ENCODE data around the gene ABCC8.

ABCC8 gene

GRCh38 chr11:17384002-17384511 is 92.6 kb downstream of the ABCC8 start:
- peak; percentile 41 for DNase-seq

GRCh38 chr11:17383461-17383860 is 93.2 kb downstream of the ABCC8 start:
- no peak for DNase-seq

- no peak for DNase-seq
These were observed 94.5 kb downstream of the ABCC8 start for GRCh38 chr11:17382046-17382728.

GRCh38 chr11:17381156-17381555 is 95.5 kb downstream of the ABCC8 start:
- DNase-seq: no peak

GRCh38 chr11:17379383-17380180 is 97.1 kb downstream of the ABCC8 start:
- no peak for DNase-seq

GRCh38 chr11:17378655-17379054 is 98.0 kb downstream of the ABCC8 start:
- DNase-seq: no peak

GRCh38 chr11:17376493-17376892 is 100.2 kb downstream of the ABCC8 start:
- no peak for DNase-seq

- no peak for DNase-seq
These were observed 101.1 kb downstream of the ABCC8 start for GRCh38 chr11:17375547-17375946.

- no peak for DNase-seq
These were observed 105.0 kb downstream of the ABCC8 start for GRCh38 chr11:17371614-17372013.

GRCh38 chr11:17369684-17370243 is 106.9 kb downstream of the ABCC8 start:
- no peak for DNase-seq

- DNase-seq: no peak
These were observed 107.6 kb downstream of the ABCC8 start for GRCh38 chr11:17369094-17369493.

GRCh38 chr11:17368551-17368950 is 108.1 kb downstream of the ABCC8 start:
- DNase-seq: no peak

- DNase-seq: no peak
These were observed 110.2 kb downstream of the ABCC8 start for GRCh38 chr11:17366495-17366894.

GRCh38 chr11:17354601-17354991 is 122.0 kb downstream of the ABCC8 start:
- DNase-seq: peak; percentile 49

- peak; percentile 61 for DNase-seq
These were observed 122.6 kb downstream of the ABCC8 start for GRCh38 chr11:17353821-17354600.

- peak; percentile 43 for DNase-seq
These were observed 123.5 kb downstream of the ABCC8 start for GRCh38 chr11:17352950-17353820.

GRCh38 chr11:17351510-17352176 is 125.0 kb downstream of the ABCC8 start, which contains the start of gene NCR3LG1:
Gene NCR3LG1 (plus strand): TSS chr11:17351800. CDS start chr11:17351970, 170 bp downstream.
- DNase-seq: no peak

- no peak for DNase-seq
These were observed 125.5 kb downstream of the ABCC8 start for GRCh38 chr11:17351172-17351509.

GRCh38 chr11:17350455-17351171 is 126.0 kb downstream of the ABCC8 start:
- DNase-seq: no peak

- DNase-seq: no peak
These were observed 129.0 kb downstream of the ABCC8 start for GRCh38 chr11:17347676-17348075.

- DNase-seq: no peak
These were observed 132.7 kb downstream of the ABCC8 start for GRCh38 chr11:17343907-17344306.

All from NCI-H2029 treated with DMSO at 0.1 percent for 48 hours (cell line).